Sigmoid colon (tissue), 3 donors: Measurements from ENCODE around the gene CPLX1.

Source experiments
- CTCF ChIP-seq, 4 experiments: fragments of 450-650 bp in 3 of 4; fragments of 200-600 bp in 1 of 4; IDR thresholded peaks; one replicate each; pipeline ENCODE4 v1.5.1; 2016 to 2019; ENCODE audit warnings: antibody characterized with exemption in 4 of 4, mild to moderate bottlenecking in 3 of 4, moderate library complexity in 2 of 4
- POLR2A ChIP-seq, 2 donors: fragments of 450-650 bp; IDR thresholded peaks; one replicate each; pipeline ENCODE4 v1.6.1; 2016; ENCODE audit warnings: antibody characterized with exemption in 2 of 2, mild to moderate bottlenecking in 2 of 2, moderate library complexity in 2 of 2

- TF ChIP-seq CTCF (IDR thresholded peaks at IDR 0.05): no peak
- no peak for TF ChIP-seq POLR2A (IDR thresholded peaks at IDR 0.05)
Observed at GRCh38 chr4:860561-860960, 34.6 kb upstream of the CPLX1 start.
